OCI-LY3 (cell line): ENCODE data around the gene SLC26A4.
A peak's percentile ranks its signal among the peaks of the same experiment; 100 is the strongest.

Source experiments
- H2AFZ ChIP-seq: fragments of 200-600, 300-600 bp; shearing (Covaris generic); 2 replicates; pipeline ENCODE4 v1.6.0; 2014; ENCODE audit warnings: antibody characterized with exemption, low read depth, low read length
- H3K27ac ChIP-seq: fragments of 200-600, 300-600 bp; sonication (generic); 2 replicates; pipeline ENCODE4 v1.5.1; 2014; ENCODE audit warnings: mild to moderate bottlenecking, low read length, moderate library complexity, mixed read lengths
- H3K27me3 ChIP-seq: fragments of 200-600, 300-600 bp; sonication (generic); 2 replicates; pipeline ENCODE4 v1.6.1; 2014; ENCODE audit warnings: low read depth, low read length, mixed read lengths
- H3K36me3 ChIP-seq: fragments of 200-600, 300-600 bp; sonication (generic); replicated peaks from 2 replicates; pipeline ENCODE3; 2014; ENCODE audit warnings: low read depth, low read length, mixed read lengths
- H3K4me1 ChIP-seq: fragments of 300-600, 200-600 bp; sonication (generic); 2 replicates; pipeline ENCODE4 v1.6.1; 2014; ENCODE audit warnings: low read length, mixed read lengths
- H3K4me2 ChIP-seq: fragments of 200-600, 300-600 bp; sonication (generic); 2 replicates; pipeline ENCODE4 v1.6.1; 2014; ENCODE audit warnings: low read length, mixed read lengths
- H3K4me3 ChIP-seq: fragments of 300-600, 200-600 bp; sonication (generic); 2 replicates; pipeline ENCODE4 v1.5.1; 2014; ENCODE audit warnings: antibody characterized with exemption, mild to moderate bottlenecking, low read length, moderate library complexity
- H3K79me2 ChIP-seq: fragments of 300-600, 200-600 bp; shearing (Covaris generic); 2 replicates; pipeline ENCODE4 v1.6.1; 2014; ENCODE audit warnings: mild to moderate bottlenecking, low read length, mixed read lengths
- H3K9ac ChIP-seq: fragments of 300-600, 200-600 bp; shearing (Covaris generic); 2 replicates; pipeline ENCODE4 v1.6.0; 2014; ENCODE audit warnings: mild to moderate bottlenecking, low read length, moderate library complexity
- H3K9me3 ChIP-seq: fragments of 200-600, 300-600 bp; shearing (Covaris generic); 2 replicates; pipeline ENCODE4 v1.6.1; 2014; ENCODE audit warnings: low read length, mixed read lengths; ENCODE audit not compliant: insufficient read depth
- H4K20me1 ChIP-seq: fragments of 200-600, 300-600 bp; sonication (generic); 2 replicates; pipeline ENCODE4 v1.6.1; 2016; ENCODE audit warnings: low read length, mixed read lengths; ENCODE audit not compliant: insufficient read depth
- CTCF ChIP-seq: fragments of 200-600, 300-600 bp; sonication (generic); IDR thresholded peaks from 2 replicates; pipeline ENCODE4 v1.5.1; 2014; ENCODE audit warnings: antibody characterized with exemption, low read length, low read depth
- EZH2phosphoT487 ChIP-seq: fragments of 200-600 bp; shearing (Covaris generic); IDR thresholded peaks from 2 replicates; pipeline ENCODE4 v1.6.1; 2018; ENCODE audit warnings: antibody characterized with exemption, mixed run types, low read depth

Gene SLC26A4

GRCh38 chr7:107660381-107661080 lies at the start of gene SLC26A4:
SLC26A4 (plus strand) TSS chr7:107660828; CDS start chr7:107661642, 814 bp downstream.
- Histone ChIP-seq H3K36me3 (no peaks in the 10 kb centered on the region), H3K27ac (no peak within 1 kb of the TSS), H3K9ac (no peak within 1 kb of the TSS), H4K20me1 (peaks cover 15% of the 10 kb centered on the region), H3K9me3 (no peaks in the 10 kb centered on the region), H3K4me2 (peak within 1 kb of the TSS; percentile 52), H3K4me3 (peak within 1 kb of the TSS; percentile 59), H3K4me1 (peaks cover 29% of the 10 kb centered on the region), H2AFZ (no peak within 1 kb of the TSS), H3K79me2 (no peaks in the 10 kb centered on the region), H3K27me3 (peaks cover 80% of the 10 kb centered on the region)
- TF ChIP-seq EZH2phosphoT487 = no peak
- TF ChIP-seq CTCF = no peak

- TF ChIP-seq EZH2phosphoT487 (no peak), CTCF (no peak)
- Histone ChIP-seq H3K79me2 (no peaks in the 10 kb centered on the region), H4K20me1 (no peaks in the 10 kb centered on the region), H3K36me3 (no peaks in the 10 kb centered on the region), H3K4me3 (no peak overlapping the region), H3K4me1 (peaks cover 17% of the 10 kb centered on the region), H3K9me3 (no peaks in the 10 kb centered on the region), H3K27me3 (no peaks in the 10 kb centered on the region), H3K9ac (no peak overlapping the region), H3K27ac (no peak overlapping the region), H2AFZ (no peak overlapping the region), H3K4me2 (no peak overlapping the region)
These were observed 47.2 kb upstream of the SLC26A4 start for GRCh38 chr7:107613439-107613838.

- Histone ChIP-seq H3K4me3 (no peak overlapping the region), H3K4me2 (no peak overlapping the region), H3K79me2 (no peaks in the 10 kb centered on the region), H3K36me3 (no peaks in the 10 kb centered on the region), H3K9me3 (no peaks in the 10 kb centered on the region), H3K9ac (no peak overlapping the region), H3K27me3 (no peaks in the 10 kb centered on the region), H3K27ac (no peak overlapping the region), H2AFZ (no peak overlapping the region), H4K20me1 (no peaks in the 10 kb centered on the region), H3K4me1 (peaks cover 17% of the 10 kb centered on the region)
- no peak for TF ChIP-seq CTCF
- TF ChIP-seq EZH2phosphoT487 = no peak
These were observed 46.7 kb upstream of the SLC26A4 start for GRCh38 chr7:107613948-107614347.

- H3K27me3 ChIP-seq = no peaks in the 10 kb centered on the region
- H3K4me2 ChIP-seq = no peak overlapping the region
- H3K4me1 ChIP-seq = peaks cover 17% of the 10 kb centered on the region
- no peak overlapping the region for H3K9ac ChIP-seq
- no peak overlapping the region for H3K27ac ChIP-seq
- H3K4me3 ChIP-seq = no peak overlapping the region
- H3K9me3 ChIP-seq = no peaks in the 10 kb centered on the region
- H4K20me1 ChIP-seq = no peaks in the 10 kb centered on the region
- no peaks in the 10 kb centered on the region for H3K36me3 ChIP-seq
- no peaks in the 10 kb centered on the region for H3K79me2 ChIP-seq
- no peak overlapping the region for H2AFZ ChIP-seq
- TF ChIP-seq CTCF = no peak
- TF ChIP-seq EZH2phosphoT487 = no peak
These were observed 46.2 kb upstream of the SLC26A4 start for GRCh38 chr7:107614425-107614824.
